Natural killer cell treated with Interleukin-12 subunit alpha and Interleukin-12 subunit beta and Interleukin-15 and Interleukin-18, amount 100 ng/mL, for 72 hours (primary cell): ENCODE measurements around the gene MMP28. TPM values are rescaled to one million over a fixed set of nuclear protein-coding genes. Genes with fewer than 3 reads are reported as not detected.
"Not testable (repeated sequence)": the region's sequence is repeated elsewhere in the genome, so short reads cannot be mapped to it uniquely, and the experiment has no call there.

ENCODE experiments used
- ATAC-seq, 2 donors: fragments of 150-1000 bp; cut with Tn5 transposase in 1 of 2; sonication (Bioruptor Pico), chemical (Tn5 transposase) in 1 of 2; 2 replicates each; pipeline ENCODE4 v1.10.0; 2021
- DNase-seq: peaks from one replicate; pipeline ENCODE4 v3.0.0; 2022; ENCODE audit warnings: low spot score
- H3K27ac Mint-ChIP-seq, 2 donors: 1 replicate in 1 of 2; 2 replicates in 1 of 2; pipeline ENCODE4 v1.8.0; 2022; ENCODE audit warnings: mixed read lengths in 2 of 2, mild to moderate bottlenecking in 1 of 2, moderate library complexity in 1 of 2
- H3K27me3 Mint-ChIP-seq, 2 donors: 1 replicate in 1 of 2; 2 replicates in 1 of 2; pipeline ENCODE4 v1.8.0; 2022; ENCODE audit warnings: mixed read lengths in 2 of 2
- H3K36me3 Mint-ChIP-seq: one replicate; pipeline ENCODE4 v1.8.0; 2022; ENCODE audit warnings: mixed read lengths
- H3K4me1 Mint-ChIP-seq, 2 donors: 1 replicate in 1 of 2; 2 replicates in 1 of 2; pipeline ENCODE4 v1.8.0; 2022; ENCODE audit warnings: low read depth in 2 of 2, mixed read lengths in 2 of 2, mild to moderate bottlenecking in 1 of 2
- H3K4me3 Mint-ChIP-seq: one replicate; pipeline ENCODE4 v1.8.0; 2022; ENCODE audit warnings: mixed read lengths
- H3K9me3 Mint-ChIP-seq: 2 replicates; pipeline ENCODE4 v1.8.0; 2022; ENCODE audit warnings: mixed read lengths
- total RNA-seq, 2 donors: library from RNA; stranded (reverse); gene quantifications; one replicate each; pipeline ENCODE4 v1.2.3, GENCODE V29; 2022

MMP28 gene
- total RNA-seq, 2 donors from 2014 or later, result not detected

DNA sequence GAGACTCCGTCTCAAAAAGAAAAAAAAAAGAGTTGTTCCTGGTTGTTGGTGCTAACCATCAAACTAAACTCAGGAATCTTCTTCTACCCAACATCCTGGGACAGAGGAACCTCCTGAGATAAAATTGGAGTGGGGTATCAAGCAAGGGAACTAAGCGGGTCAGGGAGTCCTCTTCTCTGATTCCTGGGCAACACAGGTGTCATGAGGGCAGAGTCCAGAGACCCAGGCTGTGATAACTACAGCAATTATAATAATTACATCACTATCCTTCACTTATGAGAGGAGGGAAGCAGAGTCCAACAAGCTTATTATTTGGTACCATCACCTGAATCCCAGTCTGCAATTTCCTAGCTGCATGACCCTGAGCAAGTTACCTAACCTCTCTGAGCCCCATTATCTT, 26.6 kb downstream of the MMP28 start:
- ATAC-seq, result no peak
- no peak for DNase-seq
- H3K36me3 Mint-ChIP-seq, result no peaks in the 10 kb centered on the region
- H3K9me3 Mint-ChIP-seq, result no peaks in the 10 kb centered on the region
- peaks cover 6% of the 10 kb centered on the region in 2 donors for H3K4me1 Mint-ChIP-seq
- H3K27me3 Mint-ChIP-seq, result peaks cover 7% of the 10 kb centered on the region in 2 donors
- no peak overlapping the region for H3K27ac Mint-ChIP-seq
- H3K4me3 Mint-ChIP-seq, result no peak overlapping the region

GRCh38 chr17:35766903-35767510, 28.4 kb downstream of the MMP28 start:
- Mint-ChIP-seq H3K27ac (no peak overlapping the region), H3K4me1 (peaks cover 6% of the 10 kb centered on the region in 2 donors), H3K27me3 (peaks cover 0 to 2% of the 10 kb centered on the region in 2 donors), H3K9me3 (no peaks in the 10 kb centered on the region), H3K36me3 (no peaks in the 10 kb centered on the region), H3K4me3 (no peak overlapping the region)
- DNase-seq (no peak), ATAC-seq (no peak)

GRCh38 chr17:35766489-35766877, 29.0 kb downstream of the MMP28 start:
- no peak for ATAC-seq
- no peak overlapping the region for H3K4me3 Mint-ChIP-seq
- H3K36me3 Mint-ChIP-seq, result no peaks in the 10 kb centered on the region
- DNase-seq, result no peak
- H3K27me3 Mint-ChIP-seq, result no peaks in the 10 kb centered on the region
- H3K27ac Mint-ChIP-seq, result no peak overlapping the region
- peaks cover 6% of the 10 kb centered on the region in 2 donors for H3K4me1 Mint-ChIP-seq
- H3K9me3 Mint-ChIP-seq, result no peaks in the 10 kb centered on the region

DNA sequence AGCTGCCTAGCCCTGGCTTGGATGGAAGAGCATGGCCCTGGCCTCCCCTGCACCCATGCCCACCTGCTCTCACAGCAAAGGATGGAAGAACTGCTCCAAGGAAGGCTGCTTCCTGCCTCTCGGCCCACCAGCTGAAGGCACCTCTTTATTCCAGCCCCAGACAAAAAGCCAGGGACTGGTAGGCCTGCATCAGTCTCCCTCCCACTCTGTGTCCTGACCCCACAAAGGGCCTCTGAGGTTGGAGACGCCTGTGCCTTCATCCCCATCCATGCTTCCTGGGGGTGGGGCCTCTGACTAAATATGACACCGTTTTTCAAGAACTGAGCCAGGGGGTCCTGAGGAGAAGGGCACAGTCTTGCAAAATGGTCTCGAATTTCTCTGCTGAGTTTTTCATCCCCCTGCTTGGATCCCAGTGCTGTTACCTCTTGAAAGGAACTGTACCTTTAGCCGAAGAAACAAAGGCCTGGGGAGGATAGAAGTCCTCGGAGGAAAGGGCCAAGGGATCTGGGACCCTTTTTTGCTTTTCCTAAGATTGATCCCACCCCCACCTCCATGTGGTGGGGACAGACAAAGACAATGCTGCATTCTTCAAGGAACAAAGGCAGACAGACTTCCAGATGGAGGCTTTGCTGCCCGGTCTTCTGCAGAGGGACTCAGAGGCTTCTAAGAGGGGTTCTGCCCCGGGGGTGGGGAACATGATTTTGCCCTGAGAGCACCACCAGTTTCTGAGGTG, 29.5 kb downstream of the MMP28 start:
- Mint-ChIP-seq H3K4me1 (peaks cover 6% of the 10 kb centered on the region in 2 donors), H3K27ac (no peak overlapping the region), H3K9me3 (no peaks in the 10 kb centered on the region), H3K27me3 (no peaks in the 10 kb centered on the region), H3K4me3 (no peak overlapping the region), H3K36me3 (no peaks in the 10 kb centered on the region)
- ATAC-seq (no peak), DNase-seq (no peak)

GRCh38 chr17:35765086-35765710, 30.2 kb downstream of the MMP28 start:
- Mint-ChIP-seq H3K27me3 (no peaks in the 10 kb centered on the region), H3K36me3 (no peaks in the 10 kb centered on the region), H3K4me3 (peak overlapping the region; percentile 85), H3K4me1 (peaks cover 6% of the 10 kb centered on the region in 2 donors), H3K9me3 (no peaks in the 10 kb centered on the region), H3K27ac (no peak overlapping the region)
- ATAC-seq (no peak), DNase-seq (no peak)

DNA sequence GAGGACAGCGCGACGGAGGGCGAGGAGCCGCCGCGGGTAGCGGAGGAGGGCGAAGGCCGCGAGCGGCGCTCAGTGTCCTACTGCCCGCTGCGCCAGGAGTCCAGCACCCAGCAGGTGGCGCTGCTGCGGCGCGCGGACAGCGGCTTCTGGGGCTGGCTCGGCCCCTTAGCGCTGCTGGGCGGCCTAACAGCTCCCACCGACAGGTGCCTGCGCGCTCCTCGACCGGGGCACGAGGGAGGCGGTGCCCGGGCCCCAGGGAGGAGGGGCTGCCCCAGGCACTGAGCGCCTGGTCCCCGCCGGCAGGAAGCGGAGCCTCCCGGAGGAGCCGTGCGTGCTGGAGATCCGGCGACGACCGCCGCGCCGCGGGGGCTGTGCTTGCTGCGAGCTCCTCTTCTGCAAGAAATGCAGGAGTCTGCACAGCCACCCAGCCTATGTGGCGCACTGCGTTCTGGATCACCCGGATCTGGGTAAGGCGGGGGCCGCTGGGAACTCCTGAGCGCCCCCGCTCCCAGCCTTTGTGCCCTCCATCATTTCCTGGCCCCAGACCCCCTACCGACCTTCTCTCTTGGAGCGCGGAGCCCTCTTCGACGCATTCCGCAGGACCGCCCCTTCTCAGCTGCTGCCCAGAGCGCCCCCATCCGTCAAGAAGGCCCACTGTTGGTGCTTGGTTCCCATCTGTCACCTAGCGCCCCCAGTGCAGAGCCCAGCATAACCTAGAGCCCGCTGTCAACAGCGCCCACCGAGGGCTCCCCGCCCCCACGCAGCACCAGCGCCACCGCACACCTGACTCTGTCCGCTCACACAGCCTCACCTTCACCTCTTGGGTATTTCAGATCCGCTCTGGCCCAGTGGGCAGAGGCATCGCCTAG, 31.1 kb downstream of the MMP28 start:
- Mint-ChIP-seq H3K27ac (peak overlapping the region in 1 of 2 donors; percentile 52), H3K36me3 (no peaks in the 10 kb centered on the region), H3K27me3 (no peaks in the 10 kb centered on the region), H3K4me1 (peaks cover 6% of the 10 kb centered on the region in 2 donors), H3K9me3 (no peaks in the 10 kb centered on the region), H3K4me3 (peak overlapping the region; percentile 85)
- ATAC-seq, result peak; percentile 94 to 96
- peak; percentile 91 for DNase-seq

GRCh38 chr17:35763767-35764122, 31.7 kb downstream of the MMP28 start:
- DNase-seq (no peak), ATAC-seq (no peak)
- Mint-ChIP-seq H3K9me3 (no peaks in the 10 kb centered on the region), H3K27ac (no peak overlapping the region), H3K4me1 (peaks cover 6% of the 10 kb centered on the region in 2 donors), H3K4me3 (peak overlapping the region; percentile 85), H3K27me3 (no peaks in the 10 kb centered on the region), H3K36me3 (no peaks in the 10 kb centered on the region)

- H3K4me3 Mint-ChIP-seq, result no peak overlapping the region
- no peak for DNase-seq
- H3K27ac Mint-ChIP-seq, result no peak overlapping the region
- no peaks in the 10 kb centered on the region for H3K27me3 Mint-ChIP-seq
- H3K36me3 Mint-ChIP-seq, result no peaks in the 10 kb centered on the region
- H3K9me3 Mint-ChIP-seq, result no peaks in the 10 kb centered on the region
- peaks cover 6% of the 10 kb centered on the region in 2 donors for H3K4me1 Mint-ChIP-seq
- ATAC-seq, result no peak
Measured at GRCh38 chr17:35761601-35762000, 33.8 kb downstream of the MMP28 start.

DNA sequence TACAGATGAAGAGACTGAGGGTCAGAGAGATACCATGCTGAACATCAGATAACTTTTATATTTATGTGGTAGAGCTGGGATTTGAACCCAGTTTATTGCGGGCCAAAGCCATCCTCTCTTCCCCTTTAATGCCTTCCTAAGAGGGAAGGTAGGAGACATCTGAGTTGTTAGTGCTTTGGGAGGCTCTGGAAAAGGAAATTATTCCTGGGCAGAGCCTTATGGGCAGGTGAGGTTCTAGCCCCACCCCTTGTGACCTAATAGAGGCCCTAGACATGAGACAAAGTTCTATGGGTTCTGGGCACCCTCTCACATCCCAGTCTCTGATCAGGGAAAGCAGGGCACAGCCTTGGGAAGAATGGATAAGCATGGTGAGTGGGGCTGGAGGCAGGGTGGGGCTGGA, 34.9 kb downstream of the MMP28 start, which contains the start of gene C17orf50:
Gene C17orf50, plus strand, starts transcription at position 301 of the 400 bp plus-strand sequence. Its CDS starts 55 bp downstream, at position 356.
- Mint-ChIP-seq H3K27me3 (no peaks in the 10 kb centered on the region), H3K4me1 (peaks cover 6% of the 10 kb centered on the region in 2 donors), H3K36me3 (no peaks in the 10 kb centered on the region), H3K27ac (no peak within 1 kb of the TSS), H3K4me3 (no peak within 1 kb of the TSS), H3K9me3 (no peaks in the 10 kb centered on the region)
- no peak for ATAC-seq
- DNase-seq, result no peak

DNA sequence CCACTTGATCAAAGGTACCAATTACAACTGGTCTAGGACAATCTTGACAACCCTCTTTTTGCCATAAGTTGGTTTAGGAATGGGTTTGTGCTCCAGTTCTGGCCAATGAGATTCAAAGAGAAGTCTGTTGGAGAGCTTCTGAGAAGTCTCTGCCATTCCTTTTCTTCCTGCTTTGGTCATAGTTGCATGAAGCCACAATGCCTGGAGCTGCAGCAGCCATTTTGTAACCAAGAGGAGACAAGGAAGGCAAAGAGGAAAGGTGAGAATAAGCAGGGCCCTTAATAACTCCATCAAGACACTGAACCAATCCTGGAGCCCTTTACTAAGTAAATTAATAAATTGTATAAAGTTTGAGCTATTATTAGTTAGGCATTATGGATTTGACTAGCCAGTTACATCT, 38.2 kb downstream of the MMP28 start:
- ATAC-seq, result no peak
- no peaks in the 10 kb centered on the region for H3K27me3 Mint-ChIP-seq
- H3K9me3 Mint-ChIP-seq, result no peaks in the 10 kb centered on the region
- no peak overlapping the region for H3K4me3 Mint-ChIP-seq
- H3K27ac Mint-ChIP-seq, result no peak overlapping the region
- H3K4me1 Mint-ChIP-seq, result no peaks in the 10 kb centered on the region
- no peak for DNase-seq
- H3K36me3 Mint-ChIP-seq, result no peaks in the 10 kb centered on the region

GRCh38 chr17:35752945-35753764, 42.3 kb downstream of the MMP28 start, which contains the start of gene GAS2L2:
Gene GAS2L2 (minus strand): TSS chr17:35753239. CDS start chr17:35752850, 389 bp downstream.
- Mint-ChIP-seq H3K9me3 (no peaks in the 10 kb centered on the region), H3K27ac (no peak within 1 kb of the TSS), H3K4me1 (no peaks in the 10 kb centered on the region), H3K36me3 (no peaks in the 10 kb centered on the region), H3K27me3 (peaks cover 16 to 19% of the 10 kb centered on the region in 2 donors), H3K4me3 (no peak within 1 kb of the TSS)
- no peak for ATAC-seq
- DNase-seq, result no peak

- ATAC-seq, result no peak
- Mint-ChIP-seq H3K27ac (no peak overlapping the region), H3K4me1 (no peaks in the 10 kb centered on the region), H3K4me3 (no peak overlapping the region), H3K27me3 (peaks cover 16 to 19% of the 10 kb centered on the region in 2 donors), H3K9me3 (no peaks in the 10 kb centered on the region), H3K36me3 (no peaks in the 10 kb centered on the region)
- no peak for DNase-seq
Measured at GRCh38 chr17:35752471-35752870, 43.0 kb downstream of the MMP28 start.

GRCh38 chr17:35751541-35751940, 43.9 kb downstream of the MMP28 start:
- H3K9me3 Mint-ChIP-seq, DNase-seq, H3K36me3 Mint-ChIP-seq, ATAC-seq, H3K4me3 Mint-ChIP-seq, H3K4me1 Mint-ChIP-seq, H3K27ac Mint-ChIP-seq: not testable (repeated sequence)
- H3K27me3 Mint-ChIP-seq, result peaks cover 16 to 19% of the 10 kb centered on the region in 2 donors
